GM08714 (cell line): ENCODE results near the gene TPRG1L.

Experiments
- H3K4me3 ChIP-seq: fragments of 200-500 bp; sonication (Bioruptor generic); 2 replicates; pipeline ENCODE4 v1.5.1; 2014; ENCODE audit warnings: mild to moderate bottlenecking, low read length, inconsistent platforms
- ZNF274 ChIP-seq: IDR thresholded peaks from 2 replicates; pipeline ENCODE4 v1.6.1; 2012; ENCODE audit warnings: mild to moderate bottlenecking, low read depth, low read length

The TPRG1L gene

GRCh38 chr1:3623441-3624199, 1.2 kb upstream of the TPRG1L start:
- no peak for TF ChIP-seq ZNF274
- H3K4me3 ChIP-seq, result peak overlapping the region; percentile 83; the same call in 1 of the 2 replicates

- H3K4me3 ChIP-seq, result peak overlapping the region; percentile 74
- no peak for TF ChIP-seq ZNF274
These were observed 514 bp downstream of the TPRG1L start for GRCh38 chr1:3625151-3625907.

GRCh38 chr1:3626025-3626424, 1.2 kb downstream of the TPRG1L start:
- H3K4me3 ChIP-seq, result no peak overlapping the region
- TF ChIP-seq ZNF274, result no peak

- TF ChIP-seq ZNF274, result no peak
- no peak overlapping the region for H3K4me3 ChIP-seq
These were observed 2.9 kb downstream of the TPRG1L start for GRCh38 chr1:3627515-3628253.

- no peak for TF ChIP-seq ZNF274
- no peak overlapping the region for H3K4me3 ChIP-seq
These were observed 3.6 kb downstream of the TPRG1L start for GRCh38 chr1:3628445-3628844.

- no peak for TF ChIP-seq ZNF274
These were observed 4.8 kb downstream of the TPRG1L start for GRCh38 chr1:3629561-3630160.

GRCh38 chr1:3630161-3630611, 5.4 kb downstream of the TPRG1L start:
- TF ChIP-seq ZNF274, result no peak
- H3K4me3 ChIP-seq, result no peak overlapping the region

More at GRCh38 chr1:3629561-3630160, 4.8 kb downstream of the TPRG1L start:
- no peak overlapping the region for H3K4me3 ChIP-seq

- TF ChIP-seq ZNF274, result no peak
- H3K4me3 ChIP-seq, result no peak overlapping the region
These were observed 6.1 kb downstream of the TPRG1L start for GRCh38 chr1:3630914-3631313.

GRCh38 chr1:3631320-3632260, 6.8 kb downstream of the TPRG1L start:
- TF ChIP-seq ZNF274, result no peak

GRCh38 chr1:3632298-3632697, 7.5 kb downstream of the TPRG1L start:
- TF ChIP-seq ZNF274, result no peak
- H3K4me3 ChIP-seq, result no peak overlapping the region

More at GRCh38 chr1:3631320-3632260, 6.8 kb downstream of the TPRG1L start:
- no peak overlapping the region for H3K4me3 ChIP-seq

- TF ChIP-seq ZNF274, result no peak
- H3K4me3 ChIP-seq, result no peak overlapping the region
These were observed 8.0 kb downstream of the TPRG1L start for GRCh38 chr1:3632716-3633343.

GRCh38 chr1:3633344-3634058, 8.7 kb downstream of the TPRG1L start:
- no peak for TF ChIP-seq ZNF274
- no peak overlapping the region for H3K4me3 ChIP-seq
